Glomerular endothelial cell (primary cell): Measurements from ENCODE around the gene TRUB2. TPM values are rescaled to one million over a fixed set of nuclear protein-coding genes. Genes with fewer than 3 reads are reported as not detected.

Experiments used
- DNase-seq: peaks from one replicate; pipeline ENCODE4 v3.0.0-alpha.2; 2011; ENCODE audit warnings: low read depth, low spot score; ENCODE audit errors: extremely low read depth
- total RNA-seq: library from RNA; depleted of rRNA; stranded (reverse); fragments of >200 nt; gene quantifications from 2 replicates; pipeline ENCODE4 v1.2.3, GENCODE V29; 2015

The TRUB2 gene
- total RNA-seq, 1 donor from 2014 or later: 13.5 TPM

DNA sequence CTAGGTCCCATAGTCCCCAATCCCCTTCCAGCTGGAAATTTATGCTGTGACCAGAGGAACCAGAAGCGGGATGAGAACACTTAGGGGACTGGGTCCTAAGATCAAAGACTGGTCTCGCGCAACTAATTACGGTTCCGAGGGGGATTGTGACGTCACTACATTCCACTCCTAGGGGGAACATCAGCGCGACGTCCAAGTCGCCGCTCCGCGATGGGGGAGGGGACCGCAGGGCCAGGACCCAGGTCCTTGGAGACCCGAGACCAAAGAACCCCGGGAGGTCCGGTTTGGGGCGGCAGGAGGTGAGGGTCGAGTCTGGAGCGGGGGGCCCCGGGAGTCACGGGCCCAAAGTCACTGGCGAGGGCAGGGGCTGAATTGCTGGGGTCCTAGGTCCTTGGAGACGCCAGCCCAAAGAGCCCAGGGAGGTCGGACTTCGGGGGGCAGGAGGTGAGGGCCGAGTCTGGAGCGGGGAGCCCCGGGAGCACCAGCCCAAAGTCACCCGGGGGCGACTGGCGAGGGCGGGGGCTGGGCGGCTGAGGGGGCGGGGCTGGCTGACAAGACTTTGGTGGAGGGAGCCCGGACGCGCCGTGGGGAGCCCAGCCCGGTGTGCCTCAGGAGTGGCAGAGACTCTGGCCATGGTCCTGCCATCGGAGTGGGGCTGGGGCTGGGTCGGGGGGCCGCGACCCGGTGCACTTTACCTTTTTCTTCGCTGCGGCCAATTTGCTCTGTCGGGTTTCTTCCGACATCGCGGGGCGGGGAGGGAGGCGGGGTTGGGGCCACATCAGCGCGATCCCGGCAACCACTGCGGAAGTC lies 46.8 kb downstream of the TRUB2 start, which contains the start of gene GOLGA2:
Gene GOLGA2, minus strand, starts transcription at position 810 of the 810 bp plus-strand sequence. Its CDS starts 31 bp downstream, at position 779.
- no peak for DNase-seq

DNA sequence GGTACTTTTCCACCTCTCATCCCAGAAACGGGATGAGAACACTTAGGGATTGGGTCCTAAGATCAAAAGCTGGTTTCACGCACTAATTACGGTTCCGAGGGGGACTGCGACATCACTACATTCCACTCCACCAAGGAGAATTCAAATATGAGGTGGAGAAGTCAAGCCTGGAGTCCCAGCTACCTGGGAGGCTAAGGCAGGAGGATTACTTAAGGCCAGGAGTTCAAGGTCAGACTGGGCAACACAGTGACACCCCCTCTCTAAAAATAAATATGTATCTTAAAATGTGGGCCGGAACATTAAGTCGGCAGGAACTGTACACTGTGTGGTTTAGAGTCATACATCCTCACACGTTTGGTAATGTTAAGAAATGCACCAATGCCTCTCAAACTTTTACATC lies 48.0 kb downstream of the TRUB2 start:
- no peak for DNase-seq

DNA sequence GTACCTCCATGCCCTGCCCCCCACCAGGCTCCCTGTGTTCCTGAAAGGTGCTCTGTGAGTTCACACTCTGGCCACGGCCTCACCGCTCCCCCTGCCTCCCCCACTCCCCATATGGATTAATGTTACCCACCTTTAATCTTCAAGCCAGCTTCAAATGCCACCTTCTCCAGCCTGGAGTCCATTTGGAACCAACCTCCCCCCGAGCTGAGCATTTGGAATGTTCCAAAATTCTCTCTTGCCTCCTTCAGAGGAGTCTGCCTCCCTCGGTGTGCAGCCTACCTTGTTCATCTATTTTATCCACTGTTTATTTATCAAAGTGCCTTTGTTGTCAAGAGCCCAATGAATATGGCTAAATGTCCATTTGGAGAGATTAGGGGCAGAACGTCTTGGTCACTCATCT lies 50.7 kb downstream of the TRUB2 start:
- no peak for DNase-seq

GRCh38 chr9:128271112-128271511 lies 51.1 kb downstream of the TRUB2 start:
- no peak for DNase-seq

- no peak for DNase-seq
These were observed 55.2 kb downstream of the TRUB2 start for GRCh38 chr9:128266868-128267590.

- DNase-seq: no peak
These were observed 56.8 kb downstream of the TRUB2 start for GRCh38 chr9:128265348-128265847.

DNA sequence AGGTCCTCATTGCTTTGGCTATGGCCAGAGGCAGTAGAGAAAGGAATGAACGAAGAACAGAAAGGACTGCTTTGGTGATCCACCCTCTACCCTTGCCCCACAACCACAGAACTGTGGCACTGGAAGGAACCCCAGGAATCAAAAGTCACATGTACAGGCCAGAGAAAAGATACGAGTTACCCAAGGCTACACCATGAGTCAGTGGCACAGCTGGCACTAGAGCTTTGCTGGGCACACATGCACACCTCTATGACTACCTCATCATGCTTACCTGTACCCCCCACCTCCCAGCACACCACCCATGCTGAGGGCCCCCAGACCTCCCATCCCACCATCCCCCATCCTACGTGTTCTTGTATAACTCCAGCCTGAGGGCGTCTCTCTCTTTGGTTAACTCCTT lies 59.6 kb downstream of the TRUB2 start:
- no peak for DNase-seq

GRCh38 chr9:128260340-128260739 lies 61.9 kb downstream of the TRUB2 start:
- no peak for DNase-seq

DNA sequence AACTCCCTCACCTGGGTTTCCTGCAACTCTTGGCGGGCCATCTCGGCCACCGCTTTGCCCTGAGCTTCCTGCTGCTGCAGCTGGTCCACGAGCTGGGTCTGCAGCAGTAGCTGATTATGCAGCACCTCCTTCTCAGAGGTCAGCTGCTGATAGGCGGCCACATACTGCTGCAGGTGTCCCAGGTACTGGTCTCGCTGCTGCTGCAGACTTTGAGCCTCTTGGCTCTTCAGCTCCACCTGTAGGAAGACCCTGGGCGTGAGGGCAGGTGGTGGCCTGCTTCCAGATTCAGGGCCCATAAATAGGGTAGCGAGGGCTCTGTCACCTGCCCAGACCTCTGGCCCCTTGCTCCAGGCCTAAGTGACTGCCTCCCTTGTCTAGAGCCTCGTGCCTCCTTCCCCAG lies 63.1 kb downstream of the TRUB2 start:
- no peak for DNase-seq

GRCh38 chr9:128258326-128258725 lies 63.9 kb downstream of the TRUB2 start:
- no peak for DNase-seq

DNA sequence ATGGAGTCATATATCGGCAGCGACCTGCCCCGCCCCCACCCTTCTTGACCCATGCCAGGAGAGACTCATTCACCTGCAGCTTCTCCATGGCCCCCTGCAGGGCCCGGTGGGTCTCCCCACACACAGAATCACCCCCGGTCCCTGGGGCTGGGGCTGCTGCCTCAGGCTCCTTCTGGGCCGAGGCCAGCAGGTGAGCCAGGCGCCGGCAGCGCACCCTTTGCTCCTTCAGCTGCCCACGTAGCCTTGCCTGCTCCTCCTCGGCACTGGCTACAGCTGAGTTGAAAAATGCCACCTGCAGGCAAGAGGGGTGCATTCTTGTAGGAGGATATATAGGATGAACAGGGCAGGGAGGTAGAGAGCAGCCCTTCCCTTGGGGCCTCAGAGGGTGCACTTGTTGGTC lies 64.3 kb downstream of the TRUB2 start:
- DNase-seq: no peak

DNA sequence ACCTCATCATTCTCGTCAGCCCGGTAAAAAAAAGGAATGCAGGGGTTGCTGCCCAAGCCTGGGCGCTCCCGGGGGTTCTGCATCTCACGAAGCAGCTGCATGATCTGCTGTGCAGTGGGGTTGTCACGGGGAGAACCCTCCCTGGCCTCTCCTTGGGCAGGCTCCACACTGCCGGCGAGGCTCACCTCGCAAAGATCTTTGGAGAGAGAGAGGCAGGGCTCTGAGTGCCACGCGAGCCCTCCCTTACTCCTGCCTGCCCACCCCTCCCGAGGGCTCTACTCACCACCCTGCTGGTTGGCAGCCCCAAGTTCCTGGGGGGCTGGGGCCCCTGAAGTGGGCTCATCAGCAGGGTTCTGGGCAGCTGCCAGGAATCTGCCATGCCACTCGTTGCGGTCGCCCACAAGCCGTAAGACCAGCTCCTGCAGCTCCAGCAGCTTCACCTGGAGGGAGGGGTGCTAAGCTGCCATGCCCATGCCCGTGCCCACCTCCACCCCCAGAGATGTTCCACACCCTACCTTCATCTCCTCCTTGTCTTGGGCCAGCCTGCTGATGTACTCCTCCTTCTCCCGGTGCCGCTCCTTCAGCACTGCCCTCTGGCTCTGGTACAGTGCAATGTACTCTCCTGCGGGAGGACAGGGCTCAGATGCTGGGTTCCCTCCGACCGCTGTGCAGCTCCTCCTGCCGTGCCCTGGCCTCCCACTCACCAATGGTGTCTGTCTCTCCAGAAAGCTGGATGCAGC lies 65.0 kb downstream of the TRUB2 start:
- DNase-seq: no peak

Other genes with a start within 250 kb of the TRUB2 start
- gene PTGES2, start 194.7 kb downstream of the TRUB2 start, total RNA-seq: 63.4 and 68.6 TPM in 2 replicates
- not detected in 2 replicates for gene LCN2, start 173.0 kb downstream of the TRUB2 start, total RNA-seq
- gene BBLN, start 162.2 kb downstream of the TRUB2 start, total RNA-seq: 274 and 308 TPM in 2 replicates
- 68.1 and 69.4 TPM in 2 replicates for gene CIZ1, start 130.9 kb downstream of the TRUB2 start, total RNA-seq
- 2.7 and 7.9 TPM in 2 replicates for gene DNM1, start 119.1 kb downstream of the TRUB2 start, total RNA-seq
- 62.4 and 138 TPM in 2 replicates for gene GOLGA2, start 46.4 kb downstream of the TRUB2 start, total RNA-seq
- gene SWI5, start 46.2 kb downstream of the TRUB2 start, total RNA-seq: 28.4 and 37.8 TPM in 2 replicates
- 50.3 and 56.0 TPM in 2 replicates for gene COQ4, start 392 bp upstream of the TRUB2 start, total RNA-seq
- 42.7 and 45.1 TPM in 2 replicates for gene SLC27A4, start 18.1 kb upstream of the TRUB2 start, total RNA-seq
- 41.9 and 45.1 TPM in 2 replicates for gene URM1, start 48.9 kb upstream of the TRUB2 start, total RNA-seq
- 56.8 and 81.3 TPM in 2 replicates for gene CERCAM, start 98.4 kb upstream of the TRUB2 start, total RNA-seq
- 19.8 and 36.9 TPM in 2 replicates for gene ODF2, start 133.6 kb upstream of the TRUB2 start, total RNA-seq
- gene GLE1, start 182.3 kb upstream of the TRUB2 start, total RNA-seq: 14.4 and 21.6 TPM in 2 replicates
- gene SPTAN1, start 230.1 kb upstream of the TRUB2 start, total RNA-seq: 383 and 476 TPM in 2 replicates